GM18508 (cell line): Measurements from ENCODE around the gene B3GALT4.
A peak's percentile ranks its signal among the peaks of the same experiment; 100 is the strongest.
"Not testable (repeated sequence)": the region's sequence is repeated elsewhere in the genome, so short reads cannot be mapped to it uniquely, and the experiment has no call there.

Source experiments
- ATAC-seq: cut with Tn5 transposase; IDR thresholded peaks from one replicate; pipeline ENCODE4 v1.9.1; 2021; ENCODE audit warnings: moderate number of reproducible peaks; ENCODE audit not compliant: insufficient read depth, unreplicated experiment

The B3GALT4 gene, protein sequence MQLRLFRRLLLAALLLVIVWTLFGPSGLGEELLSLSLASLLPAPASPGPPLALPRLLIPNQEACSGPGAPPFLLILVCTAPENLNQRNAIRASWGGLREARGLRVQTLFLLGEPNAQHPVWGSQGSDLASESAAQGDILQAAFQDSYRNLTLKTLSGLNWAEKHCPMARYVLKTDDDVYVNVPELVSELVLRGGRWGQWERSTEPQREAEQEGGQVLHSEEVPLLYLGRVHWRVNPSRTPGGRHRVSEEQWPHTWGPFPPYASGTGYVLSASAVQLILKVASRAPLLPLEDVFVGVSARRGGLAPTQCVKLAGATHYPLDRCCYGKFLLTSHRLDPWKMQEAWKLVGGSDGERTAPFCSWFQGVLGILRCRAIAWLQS

DNA sequence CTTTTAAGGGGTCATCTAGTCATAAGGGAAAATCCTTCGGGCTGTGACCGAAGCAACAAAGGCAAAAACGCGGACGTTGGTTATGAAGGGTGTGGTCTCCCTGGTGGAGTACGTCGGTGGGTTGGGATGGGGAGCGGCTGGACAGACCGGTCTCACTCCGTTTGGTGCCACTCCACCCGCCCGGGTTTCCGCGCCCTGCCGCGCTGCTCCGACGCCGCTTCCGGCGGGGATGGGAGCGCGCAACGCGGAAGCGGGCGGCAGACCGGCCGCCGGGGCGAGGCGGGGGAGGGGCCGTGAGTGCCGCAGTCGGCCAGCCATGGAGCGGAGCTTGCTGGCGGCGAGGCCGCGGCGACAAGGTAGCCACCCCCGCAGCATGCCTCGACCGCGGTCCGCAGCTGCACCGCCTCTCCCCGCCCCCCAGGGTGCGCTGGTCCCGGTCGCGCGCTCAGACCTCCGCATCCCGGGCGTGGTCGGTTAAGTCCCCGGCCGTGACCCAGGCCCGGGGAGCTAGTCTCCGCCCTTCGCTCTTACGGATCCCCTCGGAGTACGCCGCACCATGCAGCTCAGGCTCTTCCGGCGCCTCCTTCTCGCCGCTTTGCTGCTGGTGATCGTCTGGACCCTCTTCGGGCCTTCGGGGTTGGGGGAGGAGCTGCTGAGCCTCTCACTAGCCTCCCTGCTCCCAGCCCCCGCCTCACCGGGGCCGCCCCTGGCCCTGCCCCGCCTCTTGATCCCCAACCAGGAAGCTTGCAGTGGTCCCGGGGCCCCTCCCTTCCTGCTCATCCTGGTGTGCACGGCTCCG, at the start of gene B3GALT4:
B3GALT4 (plus strand) TSS at position 260 of the 799 bp plus-strand sequence; CDS start at position 557, 297 bp downstream.
- no peak for ATAC-seq

- no peak for ATAC-seq
Observed at GRCh38 chr6:33235221-33235634, 41.7 kb upstream of the B3GALT4 start.

GRCh38 chr6:33236328-33236727, 40.6 kb upstream of the B3GALT4 start:
- no peak for ATAC-seq

DNA sequence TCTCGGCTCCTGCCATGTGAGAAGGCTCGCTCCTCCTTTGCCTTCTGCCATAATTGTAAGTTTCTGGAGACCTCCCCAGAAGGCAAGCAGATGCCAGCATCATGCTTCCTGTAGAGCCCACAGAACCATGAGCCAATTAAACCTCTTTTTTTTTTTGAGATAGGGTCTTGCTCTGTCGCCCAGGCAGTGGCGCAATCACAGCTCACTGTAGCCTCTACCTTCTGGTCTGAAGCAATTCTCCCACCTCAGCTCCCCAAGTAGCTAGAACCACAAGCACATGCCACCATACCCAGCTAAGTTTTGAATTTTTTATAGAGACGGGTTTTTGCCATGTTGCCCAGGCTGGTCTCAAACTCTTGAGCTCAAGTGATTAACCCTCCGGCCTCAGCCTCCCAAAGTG, 40.1 kb upstream of the B3GALT4 start:
- ATAC-seq = no peak

DNA sequence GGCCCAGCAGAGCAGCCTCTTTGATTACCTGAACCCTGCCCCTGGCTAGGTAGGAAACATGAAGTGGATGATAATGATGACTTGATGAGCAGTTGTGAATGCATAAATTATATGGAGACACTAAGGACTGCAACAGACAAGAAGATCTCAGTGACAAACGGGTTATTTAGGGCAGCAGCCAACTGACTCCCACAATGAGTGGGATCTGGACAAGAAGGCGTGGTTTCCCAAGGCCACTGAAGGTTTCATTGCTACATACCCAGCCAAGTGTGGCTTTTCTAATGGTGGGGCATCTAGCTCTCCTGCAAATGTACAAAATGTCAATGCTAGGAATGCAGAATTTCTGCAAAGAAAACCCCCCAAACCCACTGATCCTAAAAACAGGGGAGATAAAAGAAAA, 39.2 kb upstream of the B3GALT4 start:
- no peak for ATAC-seq

DNA sequence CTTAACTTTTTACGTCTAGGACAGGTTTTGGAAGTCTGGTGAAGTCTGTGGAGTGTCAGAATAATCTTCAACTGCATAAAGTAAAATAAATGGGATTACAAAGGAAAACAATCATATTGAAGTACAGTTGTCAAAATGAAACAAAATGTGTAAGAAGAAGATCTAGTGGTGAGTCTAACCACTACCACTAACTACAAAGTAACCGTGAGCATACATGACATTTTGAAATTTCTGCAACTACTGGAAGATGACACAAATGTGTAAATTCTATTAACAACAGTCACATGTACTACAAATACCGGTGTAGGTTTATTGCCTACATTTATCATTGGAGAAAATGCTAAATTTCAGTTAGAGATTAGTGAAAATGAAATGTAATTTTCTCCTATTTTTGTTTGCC, 35.0 kb upstream of the B3GALT4 start:
- ATAC-seq = no peak

- no peak for ATAC-seq
Observed at GRCh38 chr6:33243476-33243875, 33.4 kb upstream of the B3GALT4 start.

GRCh38 chr6:33247977-33248642, 28.8 kb upstream of the B3GALT4 start:
- no peak for ATAC-seq

GRCh38 chr6:33248643-33248931, 28.3 kb upstream of the B3GALT4 start:
- ATAC-seq = no peak

DNA sequence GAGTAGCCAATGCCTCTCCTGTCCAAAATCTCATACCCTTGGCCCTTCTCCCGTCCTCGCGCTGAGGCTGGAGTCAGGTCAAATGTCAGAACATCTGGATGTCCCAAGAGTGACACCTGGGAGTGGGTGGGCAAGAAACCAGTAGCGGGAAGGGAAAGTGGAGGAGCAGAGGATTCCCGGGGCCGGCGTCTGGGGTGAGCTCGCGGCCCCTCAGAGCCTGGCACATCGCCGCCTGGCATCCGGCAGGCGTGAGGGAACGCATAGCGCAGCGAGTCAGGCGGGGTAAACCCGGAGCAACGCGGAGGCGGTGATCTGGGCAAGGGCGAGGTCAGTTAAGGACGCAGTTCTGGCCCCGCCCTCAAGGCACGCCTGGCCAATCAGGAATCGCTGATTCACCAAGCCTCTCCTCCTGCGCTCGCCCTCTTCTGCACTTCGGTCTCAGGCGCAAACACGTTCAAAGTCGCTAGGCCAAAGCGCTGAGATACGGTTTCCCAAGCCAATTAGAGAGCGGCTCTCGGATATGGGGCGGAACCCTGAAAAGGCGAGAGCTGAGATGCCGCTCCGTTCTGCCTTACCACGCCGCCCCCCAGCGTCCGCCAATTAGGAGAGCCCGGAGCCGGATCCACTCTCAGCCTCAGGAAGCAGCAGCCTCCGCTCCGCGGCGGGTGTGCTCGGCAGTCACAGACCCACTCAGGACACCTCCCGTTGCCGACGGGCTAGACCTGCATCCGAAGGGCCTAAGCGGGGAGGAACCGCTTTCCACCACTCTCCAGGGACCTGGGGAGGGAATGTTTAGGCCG, 27.8 kb upstream of the B3GALT4 start:
- ATAC-seq = peak; percentile 71

DNA sequence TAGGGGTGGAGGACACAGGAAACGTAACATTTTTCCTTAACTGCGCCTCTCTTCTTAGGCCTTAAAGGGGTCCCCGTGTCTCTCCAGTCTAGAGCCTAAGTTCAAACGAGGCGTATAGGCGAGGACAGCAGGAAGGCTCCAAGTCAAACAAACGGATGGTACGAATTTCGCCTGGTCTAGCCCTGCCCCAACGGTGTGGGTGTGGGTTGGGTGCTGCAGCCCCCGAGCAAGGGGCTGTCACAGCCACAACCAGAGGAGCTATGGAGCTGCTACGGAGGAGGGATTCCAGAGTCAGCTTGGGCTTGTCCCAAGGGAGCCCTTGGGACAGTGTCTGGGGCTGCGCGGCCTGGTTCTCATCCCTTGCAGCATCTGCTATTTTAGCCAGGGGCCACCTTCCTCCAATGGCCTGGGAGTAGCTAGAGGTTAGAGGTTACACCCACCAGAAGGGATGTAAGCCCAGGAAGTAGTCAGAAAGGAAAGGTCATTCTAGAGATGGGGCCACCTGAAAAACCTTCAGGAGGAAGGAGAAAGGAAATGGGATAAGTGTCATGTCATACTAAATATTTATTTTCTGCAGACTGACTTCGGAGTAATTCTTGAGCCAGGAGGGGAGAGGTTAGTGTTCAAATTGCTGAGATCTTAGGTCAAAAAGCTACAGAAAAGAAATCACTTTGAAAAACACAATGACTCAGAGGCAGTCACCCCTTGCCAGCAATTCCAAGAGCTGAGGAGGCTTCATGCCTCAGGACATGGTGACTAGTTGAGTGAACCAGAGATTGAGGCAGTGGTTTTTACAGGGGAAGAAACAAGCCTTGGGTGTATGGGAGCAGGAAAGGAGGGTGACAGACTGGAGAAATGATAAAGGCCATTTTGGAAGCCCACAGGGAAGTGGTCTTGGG, 26.9 kb upstream of the B3GALT4 start:
- ATAC-seq = no peak

DNA sequence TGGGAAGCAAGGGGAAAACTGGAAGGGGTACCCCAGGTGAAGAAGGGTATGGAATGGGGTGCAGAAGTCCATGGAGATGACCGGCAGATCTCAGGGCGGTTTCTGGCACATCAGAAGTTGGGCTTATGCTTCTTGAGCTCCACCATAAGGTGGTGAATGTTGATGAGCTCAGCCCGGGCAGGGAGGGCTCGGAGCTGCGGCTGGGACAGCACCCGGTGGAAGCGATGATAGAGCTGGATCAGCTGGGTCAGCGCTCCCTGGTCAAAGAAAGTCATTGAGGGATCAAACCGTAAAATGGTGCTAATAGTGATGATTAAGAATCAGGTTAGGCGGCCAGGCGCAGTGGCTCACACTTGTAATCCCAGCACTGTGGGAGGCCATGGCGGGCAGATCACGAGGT, 26.2 kb upstream of the B3GALT4 start:
- no peak for ATAC-seq

GRCh38 chr6:33251395-33252012, 25.4 kb upstream of the B3GALT4 start:
- no peak for ATAC-seq

DNA sequence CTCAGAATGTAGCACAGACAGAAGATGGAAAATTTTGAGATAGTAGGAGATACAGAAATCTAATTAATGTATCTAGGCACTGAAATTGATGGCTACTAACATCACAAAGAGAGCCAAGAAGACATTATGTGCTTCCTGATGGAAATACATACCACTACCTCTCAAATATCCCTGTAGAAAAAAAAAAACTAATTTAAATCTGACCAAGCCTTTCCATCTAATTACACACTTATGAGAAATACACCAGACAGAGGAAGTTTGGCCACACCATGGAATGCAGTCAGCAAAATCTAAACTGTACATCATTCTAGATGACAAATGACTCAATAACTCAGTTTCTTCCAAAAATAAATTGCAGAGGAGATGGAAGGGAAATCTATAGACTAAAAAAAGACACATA, 24.2 kb upstream of the B3GALT4 start:
- no peak for ATAC-seq

- ATAC-seq = no peak
Observed at GRCh38 chr6:33254591-33254990, 22.3 kb upstream of the B3GALT4 start.

DNA sequence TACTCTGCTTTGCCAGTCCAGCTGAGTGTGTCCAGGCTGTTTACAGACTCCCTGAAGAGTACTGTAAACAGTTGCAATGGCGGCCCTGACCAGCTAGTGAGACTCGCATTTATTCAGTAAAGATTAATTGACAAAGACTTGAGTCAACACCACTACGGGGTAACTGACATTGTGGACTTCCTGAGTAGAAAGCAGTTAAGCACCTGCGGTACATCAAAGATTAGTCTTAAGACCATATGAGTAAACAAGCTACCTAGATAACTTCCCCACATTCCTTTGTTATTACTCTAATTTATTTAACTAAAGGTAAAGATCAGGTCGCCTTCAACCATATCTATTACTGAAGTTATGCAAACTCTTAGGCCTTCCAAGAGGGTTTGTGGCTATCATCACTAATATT, 17.9 kb upstream of the B3GALT4 start:
- ATAC-seq = no peak

- not testable (repeated sequence) for ATAC-seq
Observed at GRCh38 chr6:33262490-33262889, 14.4 kb upstream of the B3GALT4 start.

DNA sequence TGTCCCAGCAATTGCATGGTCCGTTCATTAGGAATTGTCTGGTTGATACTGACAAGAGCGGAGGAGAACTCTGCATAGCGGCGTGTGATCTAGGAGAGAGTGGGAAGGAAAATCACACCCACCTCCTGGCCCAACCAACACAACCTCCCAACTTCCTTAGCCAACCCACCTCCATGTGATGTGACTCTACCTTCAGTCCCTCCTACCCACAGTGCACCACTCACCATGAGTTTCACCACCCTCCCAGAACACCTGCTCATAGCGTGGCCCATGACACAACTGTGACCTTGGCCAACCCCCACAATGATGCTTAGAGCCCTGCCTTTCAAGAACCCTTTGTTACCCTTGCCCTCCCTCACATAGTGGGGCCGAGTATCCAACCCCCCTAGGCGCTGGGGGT, 12.9 kb upstream of the B3GALT4 start:
- no peak for ATAC-seq

- peak; percentile 3 for ATAC-seq
Observed at GRCh38 chr6:33271117-33271467, 5.8 kb upstream of the B3GALT4 start.
